Measurements from ENCODE around the gene SPOP. TPM values are rescaled to one million over a fixed set of nuclear protein-coding genes. Genes with fewer than 3 reads are reported as not detected.

The SPOP gene
- total and polyA plus RNA-seq, 12 donors: 39.8 to 79.9 (median 65.8) TPM

GRCh38 chr17:49640556-49640955, 37.3 kb downstream of the SPOP start:
- H3K27me3 ChIP-seq: no peaks in the 10 kb centered on the region
- no peak for ATAC-seq
- intact Hi-C loops (cut with DNase I): loop anchor here in 1 of 10 donors (5.0 kb wide), 1 partner anchor 37 kb away; the partner anchor contains the start of gene SPOP
- H3K4me3 ChIP-seq: no peak overlapping the region
- no peak for TF ChIP-seq CTCF (IDR thresholded peaks at IDR 0.05)
- peaks cover 0 to 9% (median 0%) of the 10 kb centered on the region in 11 donors for H3K9me3 ChIP-seq
- WGBS, 2 donors: 93 to 98% methylated on average over 3 of the region's 3 CpGs
- peaks cover 0 to 82% (median 42%) of the 10 kb centered on the region in 9 donors for H3K4me1 ChIP-seq
- H3K36me3 ChIP-seq: peaks cover 0 to 7% (median 0%) of the 10 kb centered on the region in 9 donors
- H3K27ac ChIP-seq: peak overlapping the region in 1 of 10 donors; percentile 13
- DNase-seq: no peak

- Histone ChIP-seq H3K36me3 (peaks cover 0 to 7% (median 0%) of the 10 kb centered on the region in 9 donors), H3K4me1 (peaks cover 3 to 82% (median 51%) of the 10 kb centered on the region in 9 donors), H3K27me3 (no peaks in the 10 kb centered on the region), H3K4me3 (no peak overlapping the region), H3K27ac (peak overlapping the region in 8 of 10 donors; percentile 10 to 89 (median 57)), H3K9me3 (peaks cover 0 to 9% (median 0%) of the 10 kb centered on the region in 11 donors)
- peak in 7 of 8 donors; percentile 73 to 89 (median 79) for ATAC-seq
- peak in 1 of 2 donors; percentile 26 for DNase-seq
- WGBS, 2 donors: 55 to 66% methylated on average over 5 of the region's 5 CpGs
- intact Hi-C loops (cut with DNase I): no loop called here
- TF ChIP-seq CTCF (IDR thresholded peaks at IDR 0.05): no peak
Observed at GRCh38 chr17:49638818-49639217, 39.1 kb downstream of the SPOP start.

DNA sequence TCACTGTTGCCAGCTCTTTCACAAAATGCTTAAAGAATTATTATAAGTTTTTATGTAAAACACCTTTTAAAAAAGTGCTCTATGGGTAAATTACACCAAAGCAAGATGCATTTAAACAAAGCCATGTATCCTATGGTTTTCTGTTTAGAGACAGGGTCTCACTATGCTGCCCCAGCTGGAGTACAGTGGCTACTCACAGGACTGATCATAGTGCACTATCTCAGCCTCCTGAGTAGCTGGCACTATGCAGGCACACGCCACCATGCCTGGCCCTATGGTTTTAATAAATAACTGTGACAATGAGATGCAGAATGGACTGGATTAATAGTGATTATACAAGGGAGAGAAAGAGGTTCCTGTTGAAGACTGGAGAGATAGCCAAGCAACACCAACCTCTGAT, 40.2 kb downstream of the SPOP start:
- DNase-seq (no peak), ATAC-seq (no peak)
- H3K27me3 ChIP-seq: no peaks in the 10 kb centered on the region
- peak overlapping the region in 8 of 10 donors; percentile 10 to 89 (median 57) for H3K27ac ChIP-seq
- H3K4me3 ChIP-seq: no peak overlapping the region
- H3K4me1 ChIP-seq: peaks cover 3 to 82% (median 56%) of the 10 kb centered on the region in 9 donors
- H3K9me3 ChIP-seq: peaks cover 0 to 9% (median 0%) of the 10 kb centered on the region in 11 donors
- peaks cover 0 to 7% (median 0%) of the 10 kb centered on the region in 9 donors for H3K36me3 ChIP-seq
- no peak for TF ChIP-seq CTCF (IDR thresholded peaks at IDR 0.05)
- intact Hi-C loops (cut with DNase I): no loop called here
- WGBS, 2 donors: 98 to 100% methylated on average over 1 of the region's 1 CpG

DNA sequence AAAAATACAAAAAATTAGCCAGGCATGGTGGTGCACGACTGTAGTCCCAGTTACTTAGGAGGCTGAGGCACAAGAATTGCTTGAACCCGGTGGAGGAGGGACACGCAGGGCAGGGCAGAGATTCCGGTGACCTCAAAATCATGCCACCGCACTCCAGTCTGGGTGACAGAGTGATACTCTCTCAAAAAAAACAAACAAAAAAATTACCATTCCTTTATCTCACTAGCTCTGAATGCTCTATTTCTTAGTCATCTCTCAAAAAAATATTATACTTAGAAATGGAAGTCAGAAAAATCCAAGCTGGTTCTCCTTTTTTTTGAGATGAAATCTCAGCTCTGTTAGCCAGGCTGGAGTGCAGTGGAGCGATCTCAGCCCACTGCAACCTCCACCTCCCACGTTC, 40.8 kb downstream of the SPOP start:
- no peak for ATAC-seq
- intact Hi-C loops (cut with DNase I): no loop called here

More for the DNA sequence above, 40.8 kb downstream of the SPOP start:
- Histone ChIP-seq H3K27me3 (no peaks in the 10 kb centered on the region), H3K27ac (peak overlapping the region in 6 of 10 donors; percentile 11 to 89 (median 57)), H3K36me3 (peaks cover 0 to 7% (median 0%) of the 10 kb centered on the region in 9 donors), H3K4me3 (no peak overlapping the region), H3K9me3 (peaks cover 0 to 9% (median 0%) of the 10 kb centered on the region in 11 donors), H3K4me1 (peaks cover 7 to 82% (median 56%) of the 10 kb centered on the region in 9 donors)
- TF ChIP-seq CTCF (IDR thresholded peaks at IDR 0.05): no peak
- 76 to 88% methylated on average over 7 of the region's 7 CpGs for WGBS, 2 donors
- DNase-seq: no peak
